T1000 (cell line): ENCODE results near the gene ZNF280A.

Source experiments
- DNase-seq: peaks from one replicate; lab custom pipeline; 2025; ENCODE audit warnings: mixed read lengths; lab: John Stamatoyannopoulos, UW

The ZNF280A gene, protein sequence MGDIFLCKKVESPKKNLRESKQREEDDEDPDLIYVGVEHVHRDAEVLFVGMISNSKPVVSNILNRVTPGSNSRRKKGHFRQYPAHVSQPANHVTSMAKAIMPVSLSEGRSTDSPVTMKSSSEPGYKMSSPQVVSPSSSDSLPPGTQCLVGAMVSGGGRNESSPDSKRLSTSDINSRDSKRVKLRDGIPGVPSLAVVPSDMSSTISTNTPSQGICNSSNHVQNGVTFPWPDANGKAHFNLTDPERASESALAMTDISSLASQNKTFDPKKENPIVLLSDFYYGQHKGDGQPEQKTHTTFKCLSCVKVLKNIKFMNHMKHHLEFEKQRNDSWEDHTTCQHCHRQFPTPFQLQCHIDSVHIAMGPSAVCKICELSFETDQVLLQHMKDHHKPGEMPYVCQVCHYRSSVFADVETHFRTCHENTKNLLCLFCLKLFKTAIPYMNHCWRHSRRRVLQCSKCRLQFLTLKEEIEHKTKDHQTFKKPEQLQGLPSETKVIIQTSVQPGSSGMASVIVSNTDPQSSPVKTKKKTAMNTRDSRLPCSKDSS

DNA sequence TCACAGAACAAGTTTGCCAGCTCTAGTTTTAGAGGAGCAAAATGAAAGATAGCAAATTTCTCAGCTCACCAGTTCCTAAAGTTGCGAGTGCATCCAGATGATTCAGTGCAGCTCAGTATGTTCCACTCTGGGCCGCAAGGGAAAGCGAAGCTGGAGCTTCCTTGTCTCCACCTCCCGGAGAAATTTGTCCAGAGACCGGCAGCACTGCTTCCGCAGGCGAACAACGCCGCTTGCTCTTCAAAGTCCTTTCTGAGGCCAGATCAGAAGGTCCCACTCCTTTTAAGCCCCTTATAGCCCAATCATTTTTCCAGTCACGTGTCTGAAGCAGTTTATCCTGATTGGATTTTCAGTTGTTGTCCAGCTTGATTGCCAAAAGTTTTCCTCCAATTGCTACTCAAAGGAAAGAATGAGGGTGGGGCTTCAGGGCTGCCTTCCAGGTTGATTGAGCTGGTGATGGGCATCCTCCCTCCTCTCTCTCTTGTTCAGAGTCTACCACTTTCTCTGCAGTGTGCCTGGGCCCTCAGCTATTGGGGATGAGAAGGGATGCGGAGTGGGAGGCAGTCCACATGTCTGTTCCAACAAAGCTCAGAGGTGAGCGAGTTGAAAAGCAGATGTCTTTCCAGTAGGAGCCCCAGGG lies at the start of gene ZNF280A:
Gene ZNF280A (minus strand): TSS at position 251 of the 637 bp plus-strand sequence. CDS start 4,640 bp downstream, outside the sequence.
- no peak for DNase-seq

DNA sequence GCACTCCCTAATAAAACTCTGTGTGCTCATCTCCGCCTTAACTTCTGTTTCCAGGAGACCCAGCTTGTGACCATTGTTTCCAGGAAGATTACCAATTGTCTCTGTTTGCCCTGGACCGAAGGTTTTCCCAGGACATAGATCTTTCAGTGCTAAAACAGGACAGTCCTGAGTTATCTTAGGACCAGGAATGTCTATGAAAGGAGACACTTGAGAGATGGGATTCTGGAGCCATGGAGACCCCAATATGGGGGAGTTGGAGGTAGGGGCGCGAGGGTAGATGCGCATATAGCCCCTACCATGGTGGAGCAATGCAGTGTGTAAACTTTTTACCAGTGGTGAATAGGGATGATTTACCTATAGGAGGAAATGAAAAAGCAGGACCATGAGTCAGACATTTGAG lies 49.1 kb upstream of the ZNF280A start:
- DNase-seq = no peak

DNA sequence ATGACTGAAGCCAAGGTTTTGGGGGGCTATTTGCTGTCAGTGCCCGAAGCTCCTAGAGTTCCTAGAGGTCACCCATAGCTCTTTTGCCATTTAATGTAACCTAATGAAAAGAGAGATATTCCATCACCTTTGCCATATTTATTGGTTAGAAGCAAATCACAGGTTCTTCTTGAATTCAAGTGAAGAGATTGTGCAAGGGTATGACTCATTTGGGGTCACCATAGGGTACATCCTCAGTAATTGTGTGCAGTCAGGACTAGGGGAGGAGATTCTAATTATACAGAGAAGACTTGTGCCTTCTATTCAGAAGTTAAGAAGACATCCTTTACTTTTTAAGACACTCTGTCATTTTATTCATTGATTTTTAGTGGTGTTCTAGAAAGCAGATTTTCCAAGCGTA lies 45.9 kb upstream of the ZNF280A start:
- DNase-seq = no peak

DNA sequence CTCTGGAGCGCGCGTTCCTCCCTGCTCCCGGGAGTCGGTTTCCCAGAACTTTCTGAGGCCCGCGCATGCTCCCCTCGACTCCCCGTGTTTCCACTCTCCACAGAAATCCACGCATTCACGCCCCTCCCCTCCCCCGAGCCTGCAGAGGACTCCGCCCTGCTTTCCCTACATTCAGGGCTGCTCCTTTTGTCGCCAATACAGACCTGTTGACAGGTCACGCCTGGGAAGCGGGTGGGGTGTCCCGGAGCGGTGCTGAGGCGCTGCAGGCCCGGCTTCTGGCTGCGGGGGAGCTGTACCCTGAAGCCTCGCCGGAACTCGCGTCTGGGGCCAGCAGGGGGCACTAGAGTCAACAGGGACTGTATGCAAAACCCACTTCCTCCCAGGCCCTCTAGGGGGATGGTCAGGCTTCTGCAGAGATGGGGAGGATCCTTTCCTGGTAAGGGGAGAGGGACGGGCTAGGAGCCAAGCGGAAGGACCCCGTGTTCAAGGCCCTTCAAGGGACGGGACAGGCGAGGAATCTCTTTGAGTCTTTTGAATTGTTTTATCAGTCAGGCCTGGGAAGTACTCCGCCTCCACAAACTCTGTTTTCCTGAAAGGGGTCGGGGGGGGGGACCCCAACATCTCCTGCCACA lies 39.0 kb upstream of the ZNF280A start, which contains the start of gene PRAME:
Gene PRAME (minus strand): TSS at position 294 of the 632 bp plus-strand sequence. CDS start 2,433 bp downstream, outside the sequence.
- DNase-seq = no peak

GRCh38 chr22:22558071-22558971 lies 38.3 kb upstream of the ZNF280A start:
- DNase-seq = no peak

GRCh38 chr22:22556995-22557925 lies 37.2 kb upstream of the ZNF280A start:
- DNase-seq = no peak

DNA sequence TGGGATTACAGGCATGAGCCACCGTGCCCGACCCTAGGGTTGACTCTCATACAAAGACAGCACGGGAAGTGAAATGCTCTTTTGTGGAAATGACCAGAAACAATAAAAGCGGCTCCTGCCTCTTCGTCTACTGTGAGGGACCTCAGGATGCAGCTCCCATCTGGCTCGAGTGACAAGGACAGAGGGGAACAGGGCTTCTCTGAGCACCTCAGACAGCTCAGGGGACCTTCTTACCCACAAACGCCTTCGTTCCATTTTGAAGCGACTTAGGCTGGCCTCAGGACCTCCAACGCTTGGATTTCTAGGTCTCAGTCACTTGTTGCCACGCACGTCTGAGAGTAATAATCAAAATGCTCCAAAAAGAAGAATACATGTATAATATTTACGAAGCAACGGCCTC lies 36.5 kb upstream of the ZNF280A start:
- DNase-seq = no peak

DNA sequence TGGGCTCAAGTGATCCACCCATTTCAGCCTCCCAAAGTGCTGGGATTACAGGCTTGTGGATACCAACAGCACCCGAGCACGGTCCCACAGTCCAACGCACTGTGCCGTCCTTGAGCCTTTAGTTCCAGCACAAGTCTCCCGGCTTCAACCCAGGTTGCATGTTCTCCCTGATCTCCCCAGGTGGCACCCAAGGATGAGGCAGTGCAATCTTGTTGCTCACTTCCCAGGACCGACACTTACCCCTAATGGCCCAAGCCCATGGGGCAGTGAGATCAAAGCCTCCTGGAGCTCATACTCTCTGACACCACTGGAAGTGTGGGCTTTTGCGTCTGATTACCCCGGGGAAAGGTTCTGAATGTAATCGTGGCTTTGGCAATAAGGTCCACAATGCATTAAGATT lies 35.5 kb upstream of the ZNF280A start:
- DNase-seq = no peak

DNA sequence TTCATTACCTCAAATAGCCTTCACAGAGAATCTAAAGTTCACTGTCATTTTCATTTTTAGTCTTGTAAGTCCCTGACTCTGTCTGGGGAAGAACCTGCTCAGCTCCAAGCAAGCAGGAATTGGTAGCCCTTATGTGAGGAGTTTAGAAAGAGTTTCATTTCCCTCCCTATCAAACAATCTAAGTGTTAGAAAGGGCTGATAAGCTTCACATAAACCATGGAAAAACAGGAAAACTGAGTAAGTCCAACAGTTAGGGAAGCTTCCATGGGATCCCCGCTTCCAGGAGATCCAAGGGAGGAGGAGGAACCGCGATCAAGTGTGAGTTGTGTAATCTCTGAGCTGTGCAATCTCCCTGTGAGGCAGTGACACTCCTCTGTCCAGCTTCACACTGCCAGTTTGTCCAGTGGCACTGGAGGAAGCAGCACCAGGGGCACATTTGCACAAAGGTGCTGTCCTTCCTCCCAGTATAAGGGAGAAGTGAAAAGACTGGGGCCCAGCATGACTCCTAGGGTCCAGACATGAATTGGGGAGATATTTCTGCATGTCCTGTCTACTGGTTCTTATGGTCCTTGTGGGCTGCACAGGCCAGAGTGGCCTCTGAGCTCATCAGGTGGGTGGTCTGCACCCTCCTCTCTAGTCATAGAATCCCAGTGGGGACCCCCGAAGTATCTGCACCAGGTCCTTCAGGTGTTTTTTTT lies 34.7 kb upstream of the ZNF280A start:
- no peak for DNase-seq

DNA sequence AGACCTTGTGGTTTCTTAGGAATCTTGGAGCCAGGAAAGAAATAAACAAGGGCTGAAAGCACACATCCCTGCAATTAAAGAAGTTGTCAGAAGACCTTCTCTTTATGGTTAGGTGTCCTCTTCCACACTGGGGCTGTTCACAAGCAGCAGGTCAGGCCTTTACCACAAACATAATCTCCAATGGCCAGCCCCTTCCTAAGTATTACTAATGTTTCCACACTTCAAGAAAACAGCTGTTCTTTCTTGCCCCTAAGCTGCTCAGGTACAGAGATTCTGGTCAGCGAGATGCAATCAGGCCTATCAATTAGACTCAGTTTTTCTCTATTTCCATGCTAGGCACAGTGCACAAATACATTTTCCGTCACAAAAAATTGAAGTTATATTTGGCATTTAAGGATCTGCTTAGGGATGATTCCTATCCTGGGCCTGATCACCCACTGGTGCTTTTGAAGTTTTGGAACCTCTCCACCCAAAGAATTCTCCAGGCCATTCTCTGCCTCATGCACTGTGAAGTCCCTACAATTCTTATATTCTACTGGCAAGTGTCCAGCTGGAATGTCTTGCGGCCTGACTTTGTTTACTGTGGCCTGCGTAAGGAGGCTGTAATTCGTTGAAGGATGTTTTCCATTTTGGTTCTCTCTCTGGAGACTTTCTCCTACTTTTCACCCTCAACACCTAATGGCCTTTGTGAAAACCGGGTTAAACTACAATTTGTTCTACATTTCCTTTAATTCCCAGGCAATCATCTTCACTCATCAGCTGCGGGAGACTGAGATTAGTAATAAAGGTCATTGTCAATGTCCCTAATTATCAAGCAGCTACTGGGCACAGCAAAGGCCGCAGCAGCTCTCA lies 33.9 kb upstream of the ZNF280A start:
- no peak for DNase-seq

GRCh38 chr22:22553141-22553540 lies 33.1 kb upstream of the ZNF280A start:
- DNase-seq = no peak

GRCh38 chr22:22552630-22553029 lies 32.6 kb upstream of the ZNF280A start:
- no peak for DNase-seq

GRCh38 chr22:22550789-22551434 lies 30.8 kb upstream of the ZNF280A start:
- no peak for DNase-seq

- DNase-seq = no peak
These were observed 28.8 kb upstream of the ZNF280A start for GRCh38 chr22:22548910-22549309.

DNA sequence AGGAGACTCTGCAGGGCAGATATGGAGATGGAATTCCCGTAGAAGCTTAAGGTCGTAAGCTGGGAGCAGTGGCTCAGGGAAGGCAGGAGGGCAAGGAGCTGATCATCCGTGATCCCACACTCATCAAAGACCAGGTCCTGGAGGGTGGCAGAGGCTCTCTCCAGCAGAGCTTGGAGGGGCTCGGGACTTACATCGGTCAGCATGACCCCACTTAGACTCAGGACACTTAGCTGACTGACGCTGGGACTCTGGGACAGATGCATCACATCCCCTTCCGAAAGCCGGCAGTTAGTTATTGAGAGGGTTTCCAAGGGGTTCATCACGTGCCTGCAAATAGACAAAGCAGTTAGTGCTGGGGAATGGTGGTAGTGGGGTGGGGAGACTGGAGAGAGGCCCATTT lies 28.2 kb upstream of the ZNF280A start:
- no peak for DNase-seq

- DNase-seq = no peak
These were observed 27.7 kb upstream of the ZNF280A start for GRCh38 chr22:22547692-22548300.

DNA sequence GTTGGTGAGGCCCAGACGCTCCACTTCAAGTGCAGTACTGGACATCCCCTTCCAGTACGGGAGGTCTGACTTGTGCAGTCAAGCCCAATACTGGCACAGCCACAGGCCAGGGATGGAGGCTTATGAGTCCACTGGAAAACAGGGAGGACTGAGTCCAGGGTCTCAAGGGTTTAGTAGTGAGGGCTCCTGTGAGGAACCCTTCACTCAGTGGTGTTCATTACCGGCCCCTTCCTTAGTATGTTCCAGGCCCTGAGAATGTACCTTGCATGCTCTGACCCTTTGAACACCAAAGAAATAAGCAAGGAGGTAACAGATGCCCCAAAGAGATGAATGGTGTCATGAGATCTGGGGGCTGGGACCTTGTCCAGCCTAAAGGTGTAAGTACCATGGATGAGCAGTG lies 27.2 kb upstream of the ZNF280A start:
- no peak for DNase-seq

DNA sequence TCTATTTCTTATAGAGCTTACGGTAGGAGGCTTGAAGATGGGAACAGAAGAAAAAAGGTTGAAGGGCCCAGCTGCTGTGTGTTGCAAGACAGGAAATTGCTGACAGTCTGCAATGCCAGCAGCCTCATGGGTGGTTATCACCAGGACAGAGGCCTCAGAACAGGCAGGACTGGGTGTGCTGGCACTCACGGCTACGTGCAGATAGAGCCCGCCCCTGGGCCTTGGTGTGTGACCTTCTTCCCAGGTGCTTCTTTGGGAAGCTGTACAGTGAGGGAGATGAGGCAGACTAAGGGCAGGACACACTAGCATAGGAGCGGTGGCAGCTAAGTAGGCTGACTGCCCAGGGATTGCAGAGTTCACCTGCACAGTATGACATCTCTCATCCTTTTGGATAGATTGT lies 26.4 kb upstream of the ZNF280A start:
- DNase-seq = no peak
